Heart left ventricle (tissue), 16 donors: ENCODE data around the gene ROBO1. TPM values are rescaled to one million over a fixed set of nuclear protein-coding genes. Genes with fewer than 3 reads are reported as not detected.

Experiments
- ATAC-seq, 4 donors: fragments of 200-7000 bp; cut with Tn5 transposase; one replicate each; pipeline ENCODE4 v1.9.1; 2020 to 2022; ENCODE audit warnings: moderate library complexity in 4 of 4, mild to moderate bottlenecking in 3 of 4, moderate number of reproducible peaks in 1 of 4
- DNase-seq, 5 donors: peaks; one replicate each; pipeline ENCODE4 v3.0.0-alpha.2; 2020
- H3K27ac ChIP-seq, 12 donors: fragments of 200-600 bp; sonication (generic) in 4 of 12; one replicate each; pipeline versions ENCODE4 v1.5.0 to v1.8.0; 2016 to 2022; ENCODE audit warnings: mild to moderate bottlenecking in 2 of 12
- H3K27me3 ChIP-seq, 9 donors: fragments of 200-600 bp; sonication (generic) in 2 of 9; one replicate each; pipeline versions ENCODE4 v1.5.1 to v1.8.0; 2016 to 2022; ENCODE audit warnings: mild to moderate bottlenecking in 3 of 9
- H3K36me3 ChIP-seq, 9 donors: fragments of 200-600 bp; sonication (generic) in 2 of 9; one replicate each; pipeline versions ENCODE4 v1.5.0 to v1.8.0; 2018 to 2022; ENCODE audit warnings: mild to moderate bottlenecking in 2 of 9
- H3K4me1 ChIP-seq, 12 donors: fragments of 200-600 bp; sonication (generic) in 4 of 12; one replicate each; pipeline versions ENCODE4 v1.5.0 to v1.8.0; 2016 to 2022; ENCODE audit warnings: mild to moderate bottlenecking in 3 of 12
- H3K4me3 ChIP-seq, 12 donors: fragments of 200-600 bp; sonication (generic) in 4 of 12; one replicate each; pipeline versions ENCODE4 v1.5.0 to v1.8.0; 2017 to 2022; ENCODE audit warnings: mild to moderate bottlenecking in 9 of 12, moderate library complexity in 4 of 12
- H3K9me3 ChIP-seq, 12 donors: fragments of 200-600 bp; sonication (generic) in 4 of 12; one replicate each; pipeline versions ENCODE4 v1.5.0 to v1.8.0; 2016 to 2022; ENCODE audit warnings: mild to moderate bottlenecking in 1 of 12
- CTCF ChIP-seq, 12 donors: fragments of 200-600 bp; sonication (generic) in 4 of 12; IDR thresholded peaks; one replicate each; pipeline versions ENCODE4 v1.5.0 to v1.8.0; 2018 to 2022; ENCODE audit warnings: antibody characterized with exemption in 12 of 12, mild to moderate bottlenecking in 5 of 12
- POLR2A ChIP-seq, 2 donors: fragments of 450-650 bp; IDR thresholded peaks; one replicate each; pipeline ENCODE4 v1.6.1; 2017; ENCODE audit warnings: antibody characterized with exemption in 2 of 2, mild to moderate bottlenecking in 2 of 2, moderate library complexity in 2 of 2
- WGBS, 4 donors: extraction: QIAGEN DNeasy Blood & Tissue Kit in 2 of 4; methylation state at CpG; one replicate each; pipeline versions ENCODE4 v1.1.5 to v1.1.7; 2013 to 2018; 5-methylcytosine and 5-hydroxymethylcytosine counted together
- intact Hi-C, 10 donors: fragments of 100-400 bp; cut with DNase I; formaldehyde crosslinking; loops; one replicate each; pipeline versions ENCODE4 v1.11.1 to v1.14.2; 2022
- polyA plus RNA-seq, 2 donors: library from polyadenylated mRNA; stranded (reverse); fragments of 200-250 nt; gene quantifications; one replicate each; pipeline ENCODE4 v1.2.3, GENCODE V29; 2013
- total RNA-seq, 9 donors: library from RNA; depleted of rRNA in 2 of 9; stranded (reverse); fragments of >200 nt in 2 of 9; fragmentation: NEBNext Ultra II Directional in 3 of 9; extraction: Animal tissue kit (Norgen Biotek cat#: 25700) in 3 of 9; gene quantifications; one replicate each; pipeline versions ENCODE4 v1.1.0 to v1.2.4, GENCODE V29; 2016 to 2023
- donor health status: ischemic (EF 13 %, LVEDD 7.1; RV severe dilation, severe dysfunction).
- donor health status: healthy with polysubstance abuse.
- donor health status: DM: no; HTN: yes; CAD: no.
- donor health status: DM: no; HTN: no; CAD: no.
- donor health status: ischemic (EF 25% LVEDD 6.9; RV normal size, moderate dysfunction).
- donor health status: ischemic (EF 25% LVEDD 5.7; RV mildly dilated, moderate dysfunction).
- donor health status: healthy.
- donor health status: DM: yes; HTN: yes; CAD: no.
- donor health status: ischemic (EF 35%, LVEDD 5.7; RV mildly dilated, moderate dysfunction).
- donor health status: nonischemic (EF 11% LVEDD 7.7; RV severe dilation, severe dysfunction).
- donor health status: DM: yes; HTN: yes; CAD: no.
- donor health status: PGD.
- donor health status: ischemic (EF 29% LVEDD 5.4; RV normal size, mild dysfunction).
- donor health status: nonischemic (EF 23%, LVEDD 6.1; RV moderate dilation, normal function).

Gene ROBO1
- total and polyA plus RNA-seq, 11 donors: 1.4 to 14.8 (median 5.7) TPM

- no peaks in the 10 kb centered on the region for H3K4me1 ChIP-seq
- no peaks in the 10 kb centered on the region for H3K27me3 ChIP-seq
- H3K27ac ChIP-seq: no peak overlapping the region
- no peaks in the 10 kb centered on the region for H3K9me3 ChIP-seq
- no peak overlapping the region for H3K4me3 ChIP-seq
- DNase-seq (no peak), ATAC-seq (no peak)
- H3K36me3 ChIP-seq: no peaks in the 10 kb centered on the region
- intact Hi-C loops: no loop called here
- TF ChIP-seq CTCF (IDR thresholded peaks at IDR 0.05): no peak
- TF ChIP-seq POLR2A (IDR thresholded peaks at IDR 0.05): no peak
- 86 to 90% (median 87%) methylated on average over 4 of the region's 4 CpGs for WGBS, 4 donors
Measured at GRCh38 chr3:78911394-78911793, 856.4 kb downstream of the ROBO1 start.

GRCh38 chr3:78908236-78908635 lies 859.6 kb downstream of the ROBO1 start:
- Histone ChIP-seq H3K4me3 (no peak overlapping the region), H3K4me1 (no peaks in the 10 kb centered on the region), H3K9me3 (no peaks in the 10 kb centered on the region), H3K27ac (no peak overlapping the region), H3K36me3 (no peaks in the 10 kb centered on the region), H3K27me3 (no peaks in the 10 kb centered on the region)
- ATAC-seq: no peak
- intact Hi-C loops: no loop called here
- 82 to 98% (median 95%) methylated on average over 3 of the region's 3 CpGs for WGBS, 4 donors
- no peak for DNase-seq
- TF ChIP-seq POLR2A (IDR thresholded peaks at IDR 0.05) (no peak), CTCF (IDR thresholded peaks at IDR 0.05) (no peak)

DNA sequence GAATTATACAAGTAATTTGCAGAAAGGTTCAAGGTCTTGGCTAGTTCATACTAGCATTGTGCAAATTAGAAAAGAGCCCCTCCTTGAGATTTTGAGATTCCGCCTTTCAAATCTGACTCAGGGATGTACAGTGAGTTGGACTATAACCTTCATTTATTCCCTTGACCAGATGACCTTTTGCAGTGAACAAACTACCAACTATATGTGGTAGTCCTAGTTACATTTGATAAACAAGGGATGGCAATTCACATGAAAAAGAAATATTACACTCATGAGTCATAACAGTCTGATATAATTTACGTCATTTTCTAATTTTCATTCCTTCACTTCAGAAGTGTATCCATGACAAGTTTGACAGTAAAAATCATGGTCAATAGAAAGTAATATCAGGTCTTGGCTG lies 860.4 kb downstream of the ROBO1 start:
- DNase-seq (no peak), ATAC-seq (no peak)
- no peaks in the 10 kb centered on the region for H3K9me3 ChIP-seq
- no peaks in the 10 kb centered on the region for H3K27me3 ChIP-seq
- H3K27ac ChIP-seq: no peak overlapping the region
- no peak for TF ChIP-seq CTCF (IDR thresholded peaks at IDR 0.05)
- no peak for TF ChIP-seq POLR2A (IDR thresholded peaks at IDR 0.05)
- no peak overlapping the region for H3K4me3 ChIP-seq
- 90 to 94% (median 91%) methylated on average over 2 of the region's 2 CpGs for WGBS, 4 donors
- no peaks in the 10 kb centered on the region for H3K36me3 ChIP-seq
- H3K4me1 ChIP-seq: no peaks in the 10 kb centered on the region
- intact Hi-C loops: no loop called here

- WGBS, 4 donors: 92 to 97% (median 95%) methylated on average over 1 of the region's 1 CpG
- no peaks in the 10 kb centered on the region for H3K4me1 ChIP-seq
- no peaks in the 10 kb centered on the region for H3K36me3 ChIP-seq
- H3K27ac ChIP-seq: no peak overlapping the region
- no peak overlapping the region for H3K4me3 ChIP-seq
- no peak for DNase-seq
- H3K27me3 ChIP-seq: no peaks in the 10 kb centered on the region
- intact Hi-C loops: no loop called here
- H3K9me3 ChIP-seq: no peaks in the 10 kb centered on the region
- no peak for TF ChIP-seq POLR2A (IDR thresholded peaks at IDR 0.05)
- TF ChIP-seq CTCF (IDR thresholded peaks at IDR 0.05): no peak
- no peak for ATAC-seq
Measured at GRCh38 chr3:78906930-78907329, 860.9 kb downstream of the ROBO1 start.
